Epithelial cell of proximal tubule (primary cell): Measurements from ENCODE around the gene CATSPERE. TPM values are rescaled to one million over a fixed set of nuclear protein-coding genes. Genes with fewer than 3 reads are reported as not detected.

Experiments
- DNase-seq: peaks from one replicate; pipeline ENCODE4 v3.0.0-alpha.2; 2011; ENCODE audit warnings: low read depth
- H3K4me3 ChIP-seq: 2 replicates; pipeline ENCODE4 v1.5.1; 2011; ENCODE audit warnings: low read depth, mild to moderate bottlenecking, low read length
- CTCF ChIP-seq: conservative IDR thresholded peaks from 2 replicates; pipeline ENCODE4 v1.5.1; 2012; ENCODE audit warnings: low read depth, mild to moderate bottlenecking, low read length
- total RNA-seq: library from RNA; depleted of rRNA; stranded (reverse); fragments of >200 nt; gene quantifications from 2 replicates; pipeline ENCODE4 v1.2.3, GENCODE V29; 2015

CATSPERE gene
- total RNA-seq, 1 donor from 2014 or later = under 0.01 TPM

- H3K4me3 ChIP-seq = no peak overlapping the region
- TF ChIP-seq CTCF = no peak
- DNase-seq = no peak
Observed at GRCh38 chr1:244626709-244627108, 165.6 kb downstream of the CATSPERE start.

GRCh38 chr1:244628789-244629188 lies 167.7 kb downstream of the CATSPERE start:
- no peak for TF ChIP-seq CTCF
- no peak for DNase-seq
- H3K4me3 ChIP-seq = no peak overlapping the region

- no peak overlapping the region for H3K4me3 ChIP-seq
- TF ChIP-seq CTCF = no peak
- no peak for DNase-seq
Observed at GRCh38 chr1:244633140-244633539, 172.1 kb downstream of the CATSPERE start.

GRCh38 chr1:244634546-244634945 lies 173.5 kb downstream of the CATSPERE start:
- H3K4me3 ChIP-seq = no peak overlapping the region
- TF ChIP-seq CTCF = no peak
- no peak for DNase-seq

GRCh38 chr1:244636488-244637259 lies 175.6 kb downstream of the CATSPERE start:
- H3K4me3 ChIP-seq = no peak overlapping the region
- TF ChIP-seq CTCF = no peak
- no peak for DNase-seq

GRCh38 chr1:244639561-244639960 lies 178.5 kb downstream of the CATSPERE start:
- no peak overlapping the region for H3K4me3 ChIP-seq
- DNase-seq = no peak
- no peak for TF ChIP-seq CTCF

- H3K4me3 ChIP-seq = no peak overlapping the region
- no peak for TF ChIP-seq CTCF
- no peak for DNase-seq
Observed at GRCh38 chr1:244640917-244641316, 179.8 kb downstream of the CATSPERE start.
